Fibroblast of pulmonary artery (primary cell): ENCODE data around the gene HECTD2.

ENCODE experiments used
- DNase-seq: peaks from one replicate; pipeline ENCODE4 v3.0.0-alpha.2; 2010; ENCODE audit warnings: low read depth
- H3K4me3 ChIP-seq: replicated peaks from 2 replicates; pipeline ENCODE4 v1.5.1; 2011; ENCODE audit warnings: low read depth, mild to moderate bottlenecking, control low read depth, low read length, moderate library complexity
- CTCF ChIP-seq: IDR thresholded peaks from 2 replicates; pipeline ENCODE4 v1.5.1; 2011; ENCODE audit warnings: mild to moderate bottlenecking, control low read depth, low read length, inconsistent platforms; ENCODE audit errors: missing control alignments

Gene HECTD2

DNA sequence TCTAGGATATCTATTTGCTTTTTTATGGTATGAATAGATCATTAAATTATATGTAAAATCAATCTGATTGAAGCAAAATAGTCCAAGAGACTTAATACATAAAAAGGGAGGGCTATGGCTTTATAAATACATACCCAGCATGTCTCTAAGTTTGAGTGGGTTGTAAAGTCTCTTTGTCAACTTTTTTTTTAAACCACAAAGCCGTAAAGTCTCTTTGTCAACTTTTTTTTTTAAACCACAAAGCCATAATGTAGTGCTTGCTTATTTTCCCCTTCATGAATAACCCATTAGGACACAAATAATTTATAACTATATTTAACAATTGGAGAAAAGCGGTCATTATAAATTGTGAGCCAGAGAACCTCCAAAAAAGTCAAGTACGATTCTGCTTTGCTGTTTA lies 5.7 kb downstream of the HECTD2 start:
- no peak for DNase-seq
- no peak for TF ChIP-seq CTCF
- H3K4me3 ChIP-seq: no peak overlapping the region

- H3K4me3 ChIP-seq: no peak overlapping the region
- DNase-seq: no peak
- no peak for TF ChIP-seq CTCF
These were observed 6.3 kb downstream of the HECTD2 start for GRCh38 chr10:91416339-91416855.

- DNase-seq: no peak
- no peak for TF ChIP-seq CTCF
These were observed 8.3 kb downstream of the HECTD2 start for GRCh38 chr10:91418416-91418815.

DNA sequence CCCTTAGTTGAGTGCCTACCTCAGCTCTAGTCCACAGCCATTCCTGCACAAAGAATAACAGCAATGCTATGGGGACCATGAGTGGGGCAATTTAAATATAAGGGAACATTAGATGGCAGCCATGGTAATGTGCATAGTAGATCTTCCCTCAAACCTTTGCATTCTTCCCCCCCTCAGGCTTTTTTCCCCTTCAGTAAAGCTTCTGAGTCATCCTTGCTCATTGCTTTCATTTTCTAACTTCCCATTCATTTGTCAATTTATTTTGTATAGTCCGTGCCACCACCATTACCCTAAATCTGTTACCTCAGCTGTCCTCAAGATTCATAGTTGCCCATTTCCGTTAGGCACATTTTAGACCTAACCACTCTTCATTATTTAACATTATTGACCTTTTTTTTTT lies 10.7 kb downstream of the HECTD2 start:
- peak; percentile 30 for DNase-seq
- no peak for TF ChIP-seq CTCF
- no peak overlapping the region for H3K4me3 ChIP-seq

More at GRCh38 chr10:91418416-91418815, 8.3 kb downstream of the HECTD2 start:
- H3K4me3 ChIP-seq: no peak overlapping the region

DNA sequence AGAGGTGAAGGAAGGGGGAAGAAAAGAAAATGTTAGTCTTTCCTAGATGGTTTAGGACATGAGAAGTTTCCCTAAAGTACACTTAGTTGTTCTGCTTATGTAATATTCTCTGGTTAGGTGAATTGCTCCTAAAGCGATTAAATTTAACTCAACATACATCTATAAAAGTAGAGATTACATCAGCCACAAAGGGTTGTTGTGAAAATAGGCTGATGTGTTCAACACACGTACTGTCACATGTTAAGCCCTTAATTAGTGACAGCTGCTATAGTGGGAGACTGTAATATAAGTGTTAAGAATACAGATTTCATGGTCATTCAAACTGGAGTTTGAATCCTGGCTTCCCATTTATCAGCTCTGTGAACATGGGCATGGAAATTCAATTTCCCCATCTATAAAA lies 12.8 kb downstream of the HECTD2 start:
- TF ChIP-seq CTCF: no peak
- H3K4me3 ChIP-seq: no peak overlapping the region
- DNase-seq: no peak

DNA sequence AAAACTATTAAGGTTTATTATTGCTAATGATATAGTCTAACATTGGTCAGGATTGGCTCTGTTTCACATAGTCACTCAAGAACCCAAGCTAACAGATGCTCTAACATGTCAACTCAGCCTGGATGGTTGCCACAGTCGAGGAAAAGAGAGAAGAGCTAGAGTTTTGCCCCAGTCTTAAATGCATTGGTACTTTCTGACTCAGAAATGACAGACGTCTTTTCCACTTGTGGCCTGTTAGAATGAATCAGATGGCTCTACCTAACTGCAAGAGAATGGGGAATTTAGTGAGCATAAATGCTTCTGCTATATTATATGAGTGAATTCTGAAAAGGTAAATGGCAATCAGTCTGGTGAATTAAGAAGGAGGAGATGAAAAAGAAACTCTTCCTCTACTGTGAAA lies 13.9 kb downstream of the HECTD2 start:
- H3K4me3 ChIP-seq: no peak overlapping the region
- TF ChIP-seq CTCF: no peak
- DNase-seq: no peak

GRCh38 chr10:91432175-91432574 lies 22.0 kb downstream of the HECTD2 start:
- H3K4me3 ChIP-seq: no peak overlapping the region
- DNase-seq: no peak
- TF ChIP-seq CTCF: no peak
